SK-N-SH treated with all-trans-retinoic acid at 6 μM for 48 hours (cell line): Measurements from ENCODE around the gene CRYBG3.

Source experiments
- ESRRG ChIP-seq: fragments of 250-450 bp; sonication (Bioruptor Pico); IDR thresholded peaks from 2 replicates; pipeline ENCODE4 v1.6.1; 2021; ENCODE audit warnings: mild to moderate bottlenecking
- GLIS3 ChIP-seq: fragments of 250-450 bp; sonication (Bioruptor Pico); IDR thresholded peaks from 2 replicates; pipeline ENCODE4 v1.5.0; 2020; ENCODE audit warnings: mild to moderate bottlenecking, moderate library complexity
- OSR1 ChIP-seq: fragments of 250-450 bp; sonication (Bioruptor Pico); IDR thresholded peaks from 2 replicates; pipeline ENCODE4 v1.8.0; 2022; ENCODE audit warnings: moderate library complexity, mild to moderate bottlenecking, inconsistent platforms
- RARB ChIP-seq: fragments of 250-450 bp; sonication (Bioruptor Pico); IDR thresholded peaks from 2 replicates; pipeline ENCODE4 v1.8.0; 2021; ENCODE audit warnings: mild to moderate bottlenecking, moderate library complexity
- TCF4 ChIP-seq: fragments of 250-450 bp; sonication (Bioruptor Pico); IDR thresholded peaks from 2 replicates; pipeline ENCODE4 v1.8.0; 2021; ENCODE audit warnings: mild to moderate bottlenecking, moderate library complexity, borderline replicate concordance
- TOX ChIP-seq: fragments of 250-450 bp; sonication (Bioruptor Pico); IDR thresholded peaks from 2 replicates; pipeline ENCODE4 v1.8.0; 2021; ENCODE audit warnings: mild to moderate bottlenecking, moderate library complexity, borderline replicate concordance
- ZNF70 ChIP-seq: fragments of 450-650 bp; formaldehyde crosslinking; IDR thresholded peaks from 2 replicates; pipeline ENCODE4 v1.5.0; 2020; ENCODE audit warnings: mild to moderate bottlenecking, moderate library complexity
- TF ChIP-seq, protein P1 (sequence below): fragments of 250-450 bp; sonication (Bioruptor Pico); IDR thresholded peaks from 2 replicates; pipeline ENCODE4 v1.5.1; 2021; ENCODE audit warnings: mild to moderate bottlenecking, moderate library complexity

DNA sequence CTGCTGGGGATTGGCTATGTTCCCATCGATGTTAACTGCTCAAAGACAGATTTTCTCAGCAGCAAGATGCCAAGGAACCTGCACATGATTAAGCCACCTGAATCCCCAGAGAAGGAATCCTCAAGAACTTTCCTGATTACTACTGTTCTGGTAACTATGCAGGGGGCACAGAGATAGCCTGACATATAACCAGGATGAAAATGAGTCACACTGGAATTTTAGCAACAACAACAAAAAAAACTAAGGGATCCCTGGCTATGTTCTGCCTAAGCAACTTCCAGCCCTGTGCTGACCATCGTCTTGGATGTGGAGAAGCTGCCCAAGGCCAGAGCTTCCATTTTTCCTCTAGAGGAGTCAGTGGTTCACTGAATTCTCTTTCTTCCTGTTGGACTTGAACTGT is 136.6 kb downstream of the CRYBG3 start:
- TF ChIP-seq, protein P1, sequence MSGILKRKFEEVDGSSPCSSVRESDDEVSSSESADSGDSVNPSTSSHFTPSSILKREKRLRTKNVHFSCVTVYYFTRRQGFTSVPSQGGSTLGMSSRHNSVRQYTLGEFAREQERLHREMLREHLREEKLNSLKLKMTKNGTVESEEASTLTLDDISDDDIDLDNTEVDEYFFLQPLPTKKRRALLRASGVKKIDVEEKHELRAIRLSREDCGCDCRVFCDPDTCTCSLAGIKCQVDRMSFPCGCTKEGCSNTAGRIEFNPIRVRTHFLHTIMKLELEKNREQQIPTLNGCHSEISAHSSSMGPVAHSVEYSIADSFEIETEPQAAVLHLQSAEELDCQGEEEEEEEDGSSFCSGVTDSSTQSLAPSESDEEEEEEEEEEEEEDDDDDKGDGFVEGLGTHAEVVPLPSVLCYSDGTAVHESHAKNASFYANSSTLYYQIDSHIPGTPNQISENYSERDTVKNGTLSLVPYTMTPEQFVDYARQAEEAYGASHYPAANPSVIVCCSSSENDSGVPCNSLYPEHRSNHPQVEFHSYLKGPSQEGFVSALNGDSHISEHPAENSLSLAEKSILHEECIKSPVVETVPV (CRISPR knock-in tag): no peak
- TF ChIP-seq OSR1 (CRISPR knock-in tag) (no peak), ESRRG (CRISPR knock-in tag) (no peak), TCF4 (no peak), GLIS3 (CRISPR knock-in tag) (no peak), ZNF70 (CRISPR knock-in tag) (no peak), TOX (no peak), RARB (CRISPR knock-in tag) (no peak)
